Measurements from ENCODE around the gene ANGPTL4.
"Not testable (repeated sequence)": the region's sequence is repeated elsewhere in the genome, so short reads cannot be mapped to it uniquely, and the experiment has no call there.

ANGPTL4 gene

GRCh38 chr19:8363803-8364771 lies at the start of gene ANGPTL4:
Gene ANGPTL4 (plus strand): TSS chr19:8364155. CDS start chr19:8364322, 167 bp downstream.
- no peak for DNase-seq (ENCODE audit: low read depth)
- peak within 1 kb of the TSS; percentile 31 for H3K4me3 ChIP-seq (ENCODE audit: low read depth, low read length)
- TF ChIP-seq CTCF (IDR thresholded peaks at IDR 0.05; ENCODE audit: low read depth, low read length, missing control alignments), result no peak

GRCh38 chr19:8314981-8315640 lies 48.8 kb upstream of the ANGPTL4 start:
- not testable (repeated sequence) for DNase-seq (ENCODE audit: low read depth); H3K4me3 ChIP-seq (ENCODE audit: low read depth, low read length)

- no peak for DNase-seq (ENCODE audit: low read depth)
- no peak overlapping the region for H3K4me3 ChIP-seq (ENCODE audit: low read depth, low read length)
- no peak for TF ChIP-seq CTCF (IDR thresholded peaks at IDR 0.05; ENCODE audit: low read depth, low read length, missing control alignments)
Measured at GRCh38 chr19:8316351-8317125, 47.4 kb upstream of the ANGPTL4 start.

- not testable (repeated sequence) for DNase-seq (ENCODE audit: low read depth)
Measured at GRCh38 chr19:8318835-8319234, 45.1 kb upstream of the ANGPTL4 start.

GRCh38 chr19:8319807-8320520 lies 44.0 kb upstream of the ANGPTL4 start:
- no peak for DNase-seq (ENCODE audit: low read depth)
- no peak for TF ChIP-seq CTCF (IDR thresholded peaks at IDR 0.05; ENCODE audit: low read depth, low read length, missing control alignments)
- H3K4me3 ChIP-seq (ENCODE audit: low read depth, low read length), result peak overlapping the region; percentile 100

More at GRCh38 chr19:8318835-8319234, 45.1 kb upstream of the ANGPTL4 start:
- not testable (repeated sequence) for H3K4me3 ChIP-seq (ENCODE audit: low read depth, low read length)

GRCh38 chr19:8320564-8321066 lies 43.3 kb upstream of the ANGPTL4 start:
- no peak for TF ChIP-seq CTCF (IDR thresholded peaks at IDR 0.05; ENCODE audit: low read depth, low read length, missing control alignments)
- no peak for DNase-seq (ENCODE audit: low read depth)
- H3K4me3 ChIP-seq (ENCODE audit: low read depth, low read length), result peak overlapping the region; percentile 100
